Adrenal gland (tissue), 12 donors: ENCODE results near the gene NTHL1. TPM values are rescaled to one million over a fixed set of nuclear protein-coding genes. Genes with fewer than 3 reads are reported as not detected.

Experiments
- DNase-seq, 7 donors: peaks; one replicate each; pipeline ENCODE4 v3.0.0-alpha.2; 2019 to 2020
- H3K27ac ChIP-seq, 5 donors: fragments of 200-600 bp; sonication (generic) in 4 of 5; 1 replicate in 3 of 5; 2 replicates in 2 of 5; pipeline versions ENCODE4 v1.5.1 to v1.8.0; 2016 to 2020; ENCODE audit warnings: mild to moderate bottlenecking in 1 of 5
- H3K27me3 ChIP-seq: fragments of 200-600 bp; 2 replicates; pipeline ENCODE4 v1.8.0; 2021
- H3K36me3 ChIP-seq, 2 donors: fragments of 200-600 bp; replicated peaks in 1 of 2; 1 replicate in 1 of 2; 2 replicates in 1 of 2; pipeline versions ENCODE4 v1.5.1 to v1.8.0; 2018 to 2022
- H3K4me1 ChIP-seq, 2 donors: fragments of 200-600 bp; replicated peaks in 1 of 2; 1 replicate in 1 of 2; 2 replicates in 1 of 2; pipeline versions ENCODE4 v1.5.1 to v1.8.0; 2018 to 2021
- H3K4me3 ChIP-seq, 4 donors: fragments of 200-600 bp; sonication (generic) in 3 of 4; one replicate each; pipeline ENCODE4 v1.5.1; 2016 to 2018
- H3K9me3 ChIP-seq, 3 donors: fragments of 200-600 bp; sonication (generic) in 1 of 3; replicated peaks in 1 of 3; 1 replicate in 2 of 3; 2 replicates in 1 of 3; pipeline versions ENCODE4 v1.5.1 to v1.8.0; 2016 to 2021
- POLR2A ChIP-seq, 2 donors: fragments of 450-650 bp; IDR thresholded peaks; one replicate each; pipeline ENCODE4 v1.6.1; 2017; ENCODE audit warnings: antibody characterized with exemption in 2 of 2, mild to moderate bottlenecking in 2 of 2, moderate library complexity in 1 of 2
- WGBS, 4 donors: extraction: QIAGEN DNeasy Blood & Tissue Kit in 2 of 4; methylation state at CpG; one replicate each; pipeline versions ENCODE4 v1.1.5 to v1.1.7; 2013 to 2017; 5-methylcytosine and 5-hydroxymethylcytosine counted together
- intact Hi-C, 2 donors: fragments of 100-400 bp; cut with DNase I; formaldehyde crosslinking; loops; one replicate each; pipeline versions ENCODE4 v1.14.1 to v1.15.0; 2022 to 2023
- polyA plus RNA-seq, 3 donors: library from polyadenylated mRNA; stranded (reverse); fragments of 200-250 nt in 2 of 3; fragments of 350-450 nt in 1 of 3; fragmentation: Illumina TruSeq in 1 of 3; extraction: RNeasy Lipid Tissue Mini Kit (QIAGEN cat#74804) in 1 of 3; gene quantifications; one replicate each; pipeline ENCODE4 v1.2.3, GENCODE V29; 2013 to 2014
- total RNA-seq, 9 donors: library from RNA; depleted of rRNA in 4 of 9; stranded (reverse); fragments of >200 nt in 4 of 9; fragments of 120-200 nt in 1 of 9; fragmentation: NEBNext Ultra II Directional in 1 of 9; extraction: Animal tissue kit (Norgen Biotek cat#: 25700) in 1 of 9; gene quantifications; one replicate each; pipeline versions ENCODE4 v1.1.0 to v1.2.4, GENCODE V29; 2013 to 2023
- TF ChIP-seq, protein P1 (sequence below), 6 experiments: fragments of 450-650 bp in 4 of 6; fragments of 200-600 bp in 2 of 6; sonication (generic) in 1 of 6; IDR thresholded peaks; 1 replicate in 5 of 6; 2 replicates in 1 of 6; pipeline versions ENCODE4 v1.5.1 to v1.8.0; 2016 to 2021; ENCODE audit warnings: antibody characterized with exemption in 6 of 6, mild to moderate bottlenecking in 2 of 6, moderate library complexity in 1 of 6
- donor health status: healthy with polysubstance abuse.
- donor health status: Bipolar disorder and iron deficiency.
- donor health status: DM: yes; HTN: yes; CAD: no.
- donor health status: DM: no; HTN: no; CAD: no.
- donor health status: DM: no; HTN: no; CAD: no.
- donor health status: DM: yes; HTN: yes; CAD: no.

NTHL1 gene
- total and polyA plus RNA-seq, 12 donors, result 1.5 to 36.6 (median 17.2) TPM

GRCh38 chr16:2032285-2033056 lies 15.2 kb downstream of the NTHL1 start:
- WGBS, 4 donors, result 48 to 52% (median 52%) methylated on average over 3 to 15 of the region's 15 CpGs
- DNase-seq, result peak in 4 of 7 donors; percentile 41 to 52 (median 48)
- peak overlapping the region in 1 of 4 donors; percentile 53 for H3K4me3 ChIP-seq
- no peak for TF ChIP-seq POLR2A (IDR thresholded peaks at IDR 0.05)
- TF ChIP-seq, protein P1, sequence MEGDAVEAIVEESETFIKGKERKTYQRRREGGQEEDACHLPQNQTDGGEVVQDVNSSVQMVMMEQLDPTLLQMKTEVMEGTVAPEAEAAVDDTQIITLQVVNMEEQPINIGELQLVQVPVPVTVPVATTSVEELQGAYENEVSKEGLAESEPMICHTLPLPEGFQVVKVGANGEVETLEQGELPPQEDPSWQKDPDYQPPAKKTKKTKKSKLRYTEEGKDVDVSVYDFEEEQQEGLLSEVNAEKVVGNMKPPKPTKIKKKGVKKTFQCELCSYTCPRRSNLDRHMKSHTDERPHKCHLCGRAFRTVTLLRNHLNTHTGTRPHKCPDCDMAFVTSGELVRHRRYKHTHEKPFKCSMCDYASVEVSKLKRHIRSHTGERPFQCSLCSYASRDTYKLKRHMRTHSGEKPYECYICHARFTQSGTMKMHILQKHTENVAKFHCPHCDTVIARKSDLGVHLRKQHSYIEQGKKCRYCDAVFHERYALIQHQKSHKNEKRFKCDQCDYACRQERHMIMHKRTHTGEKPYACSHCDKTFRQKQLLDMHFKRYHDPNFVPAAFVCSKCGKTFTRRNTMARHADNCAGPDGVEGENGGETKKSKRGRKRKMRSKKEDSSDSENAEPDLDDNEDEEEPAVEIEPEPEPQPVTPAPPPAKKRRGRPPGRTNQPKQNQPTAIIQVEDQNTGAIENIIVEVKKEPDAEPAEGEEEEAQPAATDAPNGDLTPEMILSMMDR (IDR thresholded peaks at IDR 0.05), result no peak
- peak overlapping the region; percentile 24 to 93 (median 77) for H3K27ac ChIP-seq
- peaks cover 9 to 57% of the 10 kb centered on the region in 2 donors for H3K4me1 ChIP-seq
- H3K36me3 ChIP-seq, result no peaks in the 10 kb centered on the region
- H3K9me3 ChIP-seq, result no peaks in the 10 kb centered on the region
- no peaks in the 10 kb centered on the region for H3K27me3 ChIP-seq
- intact Hi-C loops, result no loop called here

DNA sequence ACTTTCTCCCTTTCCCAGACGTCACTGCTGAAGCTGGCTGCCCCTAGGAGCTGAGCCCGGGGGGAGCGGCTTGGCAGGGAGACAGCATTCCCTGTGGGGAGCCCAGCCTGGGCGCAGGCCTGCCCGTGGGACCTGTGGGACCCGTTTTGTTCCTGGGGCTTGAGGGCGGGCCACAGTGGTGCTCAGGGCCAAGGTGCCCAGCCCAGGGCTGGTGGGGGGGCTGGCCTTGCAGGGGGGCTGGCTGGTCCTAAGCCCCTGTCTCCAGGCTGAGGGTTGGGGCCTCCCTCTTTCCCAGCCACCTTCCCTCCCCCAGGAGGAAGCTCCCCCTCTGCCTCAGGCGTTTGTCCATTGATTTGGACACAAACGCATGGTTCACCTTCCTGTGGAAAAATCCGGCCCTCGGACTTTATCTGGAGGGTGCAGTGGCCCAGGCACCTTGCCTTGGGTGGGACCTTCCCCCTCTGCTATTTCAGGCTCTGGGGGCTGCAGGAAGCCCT lies 16.5 kb downstream of the NTHL1 start:
- Histone ChIP-seq H3K9me3 (no peaks in the 10 kb centered on the region), H3K36me3 (no peaks in the 10 kb centered on the region), H3K27me3 (no peaks in the 10 kb centered on the region), H3K27ac (peak overlapping the region in 2 of 5 donors; percentile 30 to 81), H3K4me3 (no peak overlapping the region), H3K4me1 (peaks cover 9 to 55% of the 10 kb centered on the region in 2 donors)
- 76 to 86% (median 82%) methylated on average over 7 to 11 of the region's 11 CpGs for WGBS, 4 donors
- TF ChIP-seq, protein P1 (IDR thresholded peaks at IDR 0.05), result no peak
- TF ChIP-seq POLR2A (IDR thresholded peaks at IDR 0.05), result no peak
- DNase-seq, result peak in 3 of 7 donors; percentile 19 to 58 (median 39)
- intact Hi-C loops, result no loop called here

DNA sequence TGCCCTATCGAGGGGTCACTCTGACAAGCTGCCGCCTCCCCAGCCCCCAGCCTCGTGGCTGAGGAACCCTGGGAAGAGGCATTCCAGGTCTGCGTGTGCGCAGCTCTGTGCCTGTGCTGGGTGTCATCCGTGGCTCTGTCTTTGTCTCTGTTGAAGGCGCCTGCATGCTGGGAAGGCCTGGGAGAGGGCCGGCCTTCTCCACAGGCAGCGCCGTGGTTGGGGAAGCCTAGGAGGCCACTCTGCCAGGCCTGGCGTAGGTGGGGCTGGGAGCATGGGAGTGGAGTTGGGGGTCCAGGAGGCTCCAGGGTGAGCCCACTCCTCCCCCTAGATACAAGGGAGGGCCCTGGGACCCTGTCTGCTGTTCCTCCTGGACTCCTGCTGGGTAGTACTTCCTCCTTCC lies 17.6 kb downstream of the NTHL1 start:
- Histone ChIP-seq H3K4me3 (no peak overlapping the region), H3K4me1 (peaks cover 9 to 46% of the 10 kb centered on the region in 2 donors), H3K9me3 (no peaks in the 10 kb centered on the region), H3K27me3 (no peaks in the 10 kb centered on the region), H3K27ac (peak overlapping the region in 2 of 5 donors; percentile 12 to 20), H3K36me3 (no peaks in the 10 kb centered on the region)
- intact Hi-C loops, result no loop called here
- WGBS, 4 donors, result 81 to 85% (median 85%) methylated on average over 10 to 11 of the region's 11 CpGs
- TF ChIP-seq POLR2A (IDR thresholded peaks at IDR 0.05), result no peak
- TF ChIP-seq, protein P1 (IDR thresholded peaks at IDR 0.05), result no peak
- no peak for DNase-seq

DNA sequence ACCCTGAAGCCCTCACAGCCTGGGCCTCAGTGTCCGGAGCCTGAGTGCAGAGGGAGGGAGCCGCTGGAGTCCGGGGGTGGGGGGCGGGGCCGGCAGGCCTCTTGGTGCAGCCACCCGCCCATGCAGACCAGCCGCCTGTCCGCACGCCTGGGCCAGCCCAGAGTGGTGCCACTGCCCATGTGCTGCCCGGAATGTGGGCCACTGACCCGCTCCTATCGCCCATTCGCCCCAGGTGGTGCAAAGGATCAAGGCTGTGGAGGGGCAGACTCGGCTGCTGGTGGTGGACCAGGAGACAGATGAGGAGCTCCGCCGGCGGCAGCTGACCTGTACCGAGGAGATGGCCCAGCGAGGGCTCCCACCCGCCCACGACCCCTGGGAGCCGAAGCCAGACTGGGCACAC lies 18.3 kb downstream of the NTHL1 start:
- DNase-seq, result no peak
- TF ChIP-seq POLR2A (IDR thresholded peaks at IDR 0.05), result no peak
- TF ChIP-seq, protein P1 (IDR thresholded peaks at IDR 0.05), result no peak
- intact Hi-C loops, result no loop called here
- Histone ChIP-seq H3K9me3 (no peaks in the 10 kb centered on the region), H3K4me1 (peaks cover 9 to 42% of the 10 kb centered on the region in 2 donors), H3K4me3 (no peak overlapping the region), H3K27ac (no peak overlapping the region), H3K27me3 (no peaks in the 10 kb centered on the region), H3K36me3 (no peaks in the 10 kb centered on the region)
- 65 to 86% (median 69%) methylated on average over 2 to 22 of the region's 22 CpGs for WGBS, 4 donors
